HTR-8/SVneo (cell line): ENCODE data around the gene DDO.
"Not testable (repeated sequence)": the region's sequence is repeated elsewhere in the genome, so short reads cannot be mapped to it uniquely, and the experiment has no call there.

Source experiments
- DNase-seq: peaks from one replicate; pipeline ENCODE4 v3.0.0; 2011; ENCODE audit warnings: low spot score, mixed read lengths; ENCODE audit not compliant: insufficient read length
- FAIRE-seq: peaks from 2 replicates; lab custom pipeline; 2011; peaks lifted over from hg19 to GRCh38; lab: Jason Lieb, UNC

DDO gene

GRCh38 chr6:110351546-110351945, 63.8 kb downstream of the DDO start:
- FAIRE-seq (no peak), DNase-seq (no peak)

GRCh38 chr6:110350593-110350992, 64.8 kb downstream of the DDO start:
- not testable (repeated sequence) for FAIRE-seq, DNase-seq

GRCh38 chr6:110348961-110349690, 66.2 kb downstream of the DDO start:
- DNase-seq: no peak
- FAIRE-seq: no peak

- DNase-seq (no peak), FAIRE-seq (no peak)
Observed at GRCh38 chr6:110345025-110345424, 70.3 kb downstream of the DDO start.

- FAIRE-seq: no peak
- DNase-seq: no peak
Observed at GRCh38 chr6:110342759-110343158, 72.6 kb downstream of the DDO start.
